Liver (tissue), 3 donors: ENCODE measurements around the gene SGMS1.

Source experiments
- ATF3 ChIP-seq: IDR thresholded peaks from 2 replicates; pipeline ENCODE4 v1.6.1; 2016; ENCODE audit warnings: antibody characterized with exemption
- CTCF ChIP-seq: fragments of 150-350 bp; IDR thresholded peaks from 2 replicates; pipeline ENCODE4 v1.5.1; 2017; ENCODE audit warnings: improper control_type of control experiment, low read depth, low read length; ENCODE audit not compliant: missing input control
- EGR1 ChIP-seq, 2 donors: IDR thresholded peaks; 2 replicates each; pipeline ENCODE4 v1.6.1; 2016 to 2018; ENCODE audit warnings: antibody characterized with exemption in 2 of 2, low read depth in 2 of 2
- GABPA ChIP-seq, 2 donors: IDR thresholded peaks in 1 of 2; conservative IDR thresholded peaks in 1 of 2; 2 replicates each; pipeline ENCODE4 v1.6.1; 2016; ENCODE audit warnings: antibody characterized with exemption in 2 of 2, mild to moderate bottlenecking in 1 of 2, moderate library complexity in 1 of 2
- RAD21 ChIP-seq, 2 donors: IDR thresholded peaks; 2 replicates each; pipeline ENCODE4 v1.6.1; 2016; ENCODE audit warnings: antibody characterized with exemption in 2 of 2, mild to moderate bottlenecking in 2 of 2
- REST ChIP-seq: IDR thresholded peaks from 2 replicates; pipeline ENCODE4 v1.6.1; 2016; ENCODE audit warnings: antibody characterized with exemption, mild to moderate bottlenecking
- RXRA ChIP-seq, 2 donors: IDR thresholded peaks; 2 replicates each; pipeline ENCODE4 v1.6.1; 2017 to 2018; ENCODE audit warnings: antibody characterized with exemption in 2 of 2, mild to moderate bottlenecking in 1 of 2
- SP1 ChIP-seq: IDR thresholded peaks from 2 replicates; pipeline ENCODE4 v1.6.1; 2018; ENCODE audit warnings: antibody characterized with exemption, mild to moderate bottlenecking
- TAF1 ChIP-seq: conservative IDR thresholded peaks from 2 replicates; pipeline ENCODE4 v1.6.1; 2016; ENCODE audit warnings: antibody characterized with exemption, mild to moderate bottlenecking
- YY1 ChIP-seq: IDR thresholded peaks from 2 replicates; pipeline ENCODE4 v1.6.1; 2016; ENCODE audit warnings: antibody characterized with exemption, mild to moderate bottlenecking
- donor health status: healthy.
- donor health status: healthy.

GRCh38 chr10:50467209-50467608 is 156.5 kb downstream of the SGMS1 start:
- TF ChIP-seq CTCF (no peak), TAF1 (no peak), SP1 (no peak), EGR1 (IDR thresholded peaks at IDR 0.05; ENCODE audit: low read depth in 2 of 2) (no peak), RAD21 (IDR thresholded peaks at IDR 0.05) (no peak), REST (no peak), ATF3 (no peak), GABPA (IDR thresholded peaks at IDR 0.05 in 1 of 2, conservative IDR thresholded peaks at IDR 0.05 in 1 of 2) (no peak), RXRA (IDR thresholded peaks at IDR 0.05) (no peak), YY1 (no peak)
